Ishikawa (cell line): ENCODE results near the gene ZDHHC24.

Source experiments
- CREB1 ChIP-seq: IDR thresholded peaks from 2 replicates; pipeline ENCODE4 v1.6.1; 2012; ENCODE audit warnings: low read depth
- EGR1 ChIP-seq: IDR thresholded peaks from 2 replicates; pipeline ENCODE4 v1.6.1; 2012
- RAD21 ChIP-seq: IDR thresholded peaks from 2 replicates; pipeline ENCODE4 v1.6.1; 2012; ENCODE audit warnings: low read depth
- REST ChIP-seq: IDR thresholded peaks from 2 replicates; pipeline ENCODE4 v1.6.1; 2012; ENCODE audit warnings: low read depth, mild to moderate bottlenecking
- TAF1 ChIP-seq: IDR thresholded peaks from 2 replicates; pipeline ENCODE4 v1.6.1; 2012; ENCODE audit warnings: low read depth, mild to moderate bottlenecking
- TEAD4 ChIP-seq: IDR thresholded peaks from 2 replicates; pipeline ENCODE4 v1.6.1; 2012
- YY1 ChIP-seq: IDR thresholded peaks from 2 replicates; pipeline ENCODE4 v1.6.1; 2012; ENCODE audit warnings: low read depth
- TF ChIP-seq, protein P1 (sequence below): IDR thresholded peaks from 2 replicates; pipeline ENCODE4 v1.6.1; 2012

GRCh38 chr11:66564538-66564937 is 18.7 kb upstream of the ZDHHC24 start:
- TF ChIP-seq RAD21, result no peak
- TF ChIP-seq TEAD4, result no peak
- no peak for TF ChIP-seq EGR1
- no peak for TF ChIP-seq TAF1
- TF ChIP-seq REST, result no peak
- TF ChIP-seq YY1, result no peak
- TF ChIP-seq CREB1, result no peak
- TF ChIP-seq, protein P1, sequence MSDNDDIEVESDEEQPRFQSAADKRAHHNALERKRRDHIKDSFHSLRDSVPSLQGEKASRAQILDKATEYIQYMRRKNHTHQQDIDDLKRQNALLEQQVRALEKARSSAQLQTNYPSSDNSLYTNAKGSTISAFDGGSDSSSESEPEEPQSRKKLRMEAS, result no peak
